Suprapubic skin (tissue), 4 donors: ENCODE measurements around the gene RNF217. TPM values are rescaled to one million over a fixed set of nuclear protein-coding genes. Genes with fewer than 3 reads are reported as not detected.

ENCODE experiments used
- DNase-seq, 2 donors: peaks; one replicate each; pipeline ENCODE4 v3.0.0-alpha.2; 2019; ENCODE audit warnings: low spot score in 2 of 2
- H3K27ac ChIP-seq: fragments of 200-600 bp; sonication (generic); one replicate; pipeline ENCODE4 v1.5.1; 2019
- H3K27me3 ChIP-seq: fragments of 200-600 bp; sonication (generic); one replicate; pipeline ENCODE4 v1.5.1; 2019
- H3K36me3 ChIP-seq: fragments of 200-600 bp; sonication (generic); one replicate; pipeline ENCODE4 v1.5.1; 2019
- H3K4me1 ChIP-seq: fragments of 200-600 bp; sonication (generic); one replicate; pipeline ENCODE4 v1.5.1; 2019
- H3K4me3 ChIP-seq: fragments of 200-600 bp; sonication (generic); one replicate; pipeline ENCODE4 v1.5.1; 2019; ENCODE audit warnings: mild to moderate bottlenecking
- H3K9me3 ChIP-seq: fragments of 200-600 bp; sonication (generic); one replicate; pipeline ENCODE4 v1.5.1; 2019
- EP300 ChIP-seq: sonication (generic); formaldehyde crosslinking; IDR thresholded peaks from one replicate; pipeline ENCODE4 v1.6.1; 2017; ENCODE audit warnings: antibody characterized with exemption
- POLR2A ChIP-seq, 2 donors: fragments of 450-650 bp; IDR thresholded peaks; one replicate each; pipeline ENCODE4 v1.6.1; 2017; ENCODE audit warnings: antibody characterized with exemption in 2 of 2, mild to moderate bottlenecking in 2 of 2, moderate library complexity in 2 of 2
- POLR2AphosphoS5 ChIP-seq, 3 donors: sonication (generic); formaldehyde crosslinking; IDR thresholded peaks; one replicate each; pipeline ENCODE4 v1.6.1; 2017; ENCODE audit warnings: antibody characterized with exemption in 3 of 3
- WGBS: methylation state at CpG from one replicate; pipeline ENCODE4 v1.1.5; 2018; 5-methylcytosine and 5-hydroxymethylcytosine counted together
- total RNA-seq, 4 donors: library from RNA; depleted of rRNA; stranded (reverse); fragments of >200 nt; gene quantifications; one replicate each; pipeline ENCODE4 v1.1.0, GENCODE V29; 2016
- TF ChIP-seq, protein P1 (sequence below), 2 donors: fragments of 200-600 bp in 1 of 2; fragments of 450-650 bp in 1 of 2; sonication (generic) in 1 of 2; IDR thresholded peaks; one replicate each; pipeline ENCODE4 v1.5.1; 2016 to 2019; ENCODE audit warnings: antibody characterized with exemption in 2 of 2, mild to moderate bottlenecking in 1 of 2, moderate library complexity in 1 of 2

The RNF217 gene
- total RNA-seq, 4 donors from 2014 or later: 32.3 to 55.1 (median 43.3) TPM

DNA sequence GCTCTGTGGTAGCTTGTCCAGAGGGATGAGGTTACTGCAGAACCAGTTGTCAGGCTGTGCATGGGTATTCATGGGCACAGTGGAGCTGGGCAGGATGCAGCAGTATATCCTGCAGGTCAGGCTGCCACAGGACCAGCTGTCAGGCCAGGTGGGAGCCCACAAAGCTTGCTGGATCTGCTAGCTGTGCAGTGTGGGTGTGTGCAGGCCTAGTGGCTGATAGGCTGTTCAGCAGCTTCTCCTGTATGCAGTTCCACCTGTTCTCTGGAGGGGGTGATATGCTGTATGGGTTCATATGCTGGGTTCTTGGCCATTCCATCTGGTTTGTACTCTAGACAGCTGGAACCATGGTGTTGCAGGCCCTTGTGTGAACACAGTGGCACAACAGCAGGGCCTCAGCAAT lies 150.7 kb downstream of the RNF217 start:
- TF ChIP-seq EP300: no peak
- TF ChIP-seq POLR2A (IDR thresholded peaks at IDR 0.05): no peak
- TF ChIP-seq, protein P1, sequence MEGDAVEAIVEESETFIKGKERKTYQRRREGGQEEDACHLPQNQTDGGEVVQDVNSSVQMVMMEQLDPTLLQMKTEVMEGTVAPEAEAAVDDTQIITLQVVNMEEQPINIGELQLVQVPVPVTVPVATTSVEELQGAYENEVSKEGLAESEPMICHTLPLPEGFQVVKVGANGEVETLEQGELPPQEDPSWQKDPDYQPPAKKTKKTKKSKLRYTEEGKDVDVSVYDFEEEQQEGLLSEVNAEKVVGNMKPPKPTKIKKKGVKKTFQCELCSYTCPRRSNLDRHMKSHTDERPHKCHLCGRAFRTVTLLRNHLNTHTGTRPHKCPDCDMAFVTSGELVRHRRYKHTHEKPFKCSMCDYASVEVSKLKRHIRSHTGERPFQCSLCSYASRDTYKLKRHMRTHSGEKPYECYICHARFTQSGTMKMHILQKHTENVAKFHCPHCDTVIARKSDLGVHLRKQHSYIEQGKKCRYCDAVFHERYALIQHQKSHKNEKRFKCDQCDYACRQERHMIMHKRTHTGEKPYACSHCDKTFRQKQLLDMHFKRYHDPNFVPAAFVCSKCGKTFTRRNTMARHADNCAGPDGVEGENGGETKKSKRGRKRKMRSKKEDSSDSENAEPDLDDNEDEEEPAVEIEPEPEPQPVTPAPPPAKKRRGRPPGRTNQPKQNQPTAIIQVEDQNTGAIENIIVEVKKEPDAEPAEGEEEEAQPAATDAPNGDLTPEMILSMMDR (IDR thresholded peaks at IDR 0.05): no peak
- TF ChIP-seq POLR2AphosphoS5 (IDR thresholded peaks at IDR 0.05): no peak
- no peaks in the 10 kb centered on the region for H3K36me3 ChIP-seq
- no peaks in the 10 kb centered on the region for H3K4me1 ChIP-seq
- no peak for DNase-seq
- no peaks in the 10 kb centered on the region for H3K27me3 ChIP-seq
- no peak overlapping the region for H3K27ac ChIP-seq
- peaks cover 14% of the 10 kb centered on the region for H3K9me3 ChIP-seq
- no peak overlapping the region for H3K4me3 ChIP-seq

DNA sequence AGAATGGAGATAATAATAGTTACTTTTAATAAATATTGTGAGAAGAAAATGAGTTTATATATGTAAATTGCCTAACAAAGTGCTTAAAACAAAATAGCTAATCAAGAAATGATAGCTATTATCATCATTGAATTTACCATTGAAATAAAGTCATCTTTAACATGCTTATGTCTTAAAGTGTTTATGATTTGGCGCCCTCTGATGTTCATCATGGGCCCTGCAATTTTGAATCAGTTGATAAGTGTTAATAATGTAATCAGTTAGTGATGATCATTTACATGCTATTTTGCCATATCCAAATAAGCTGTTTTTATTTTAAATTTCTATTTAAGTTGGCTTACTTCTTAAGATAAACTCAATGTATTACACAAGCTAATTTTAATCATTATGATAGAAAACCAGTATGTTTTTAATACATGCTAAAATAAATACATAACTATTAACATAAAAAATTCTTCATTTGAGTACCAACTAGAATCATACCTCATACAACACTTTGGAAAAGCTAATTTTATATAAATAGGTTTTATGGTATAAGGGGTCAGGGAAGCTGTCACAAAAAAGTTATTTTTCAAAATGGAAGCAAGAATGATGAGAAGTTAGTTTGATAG lies 152.1 kb downstream of the RNF217 start:
- no peak for DNase-seq
- 4% methylated on average over 1 of the region's 1 CpG for WGBS

DNA sequence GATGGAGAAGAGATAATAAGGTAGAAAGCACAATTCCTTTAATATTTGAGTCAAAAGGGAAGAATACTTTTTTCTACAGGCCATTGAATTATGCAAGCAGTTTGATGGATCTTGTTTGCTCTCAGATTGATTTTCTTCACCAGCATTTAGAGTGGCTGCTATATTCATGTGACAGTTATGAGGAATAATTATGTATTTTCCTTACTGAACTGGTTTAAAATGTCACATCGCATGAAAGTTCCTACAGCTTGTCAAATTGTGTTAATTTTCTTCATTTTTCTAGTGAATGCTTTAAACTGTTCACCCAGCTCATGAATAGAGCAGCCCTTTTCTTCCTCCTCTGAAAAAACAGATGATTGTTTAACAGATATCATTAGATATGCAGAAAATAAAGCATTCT lies 153.9 kb downstream of the RNF217 start:
- TF ChIP-seq EP300 (no peak), POLR2A (IDR thresholded peaks at IDR 0.05) (no peak), POLR2AphosphoS5 (IDR thresholded peaks at IDR 0.05) (no peak)
- TF ChIP-seq, protein P1 (IDR thresholded peaks at IDR 0.05): no peak
- H3K4me1 ChIP-seq: no peaks in the 10 kb centered on the region
- no peak overlapping the region for H3K4me3 ChIP-seq
- H3K36me3 ChIP-seq: no peaks in the 10 kb centered on the region
- peaks cover 9% of the 10 kb centered on the region for H3K9me3 ChIP-seq
- H3K27ac ChIP-seq: no peak overlapping the region
- 93% methylated on average over 1 of the region's 1 CpG for WGBS
- DNase-seq: no peak
- no peaks in the 10 kb centered on the region for H3K27me3 ChIP-seq

More for the DNA sequence above, 152.1 kb downstream of the RNF217 start:
- no peak overlapping the region for H3K4me3 ChIP-seq
- peaks cover 14% of the 10 kb centered on the region for H3K9me3 ChIP-seq
- TF ChIP-seq, protein P1 (IDR thresholded peaks at IDR 0.05): peak; percentile 32 to 76
- TF ChIP-seq POLR2AphosphoS5 (IDR thresholded peaks at IDR 0.05) (no peak), EP300 (no peak), POLR2A (IDR thresholded peaks at IDR 0.05) (no peak)
- H3K36me3 ChIP-seq: no peaks in the 10 kb centered on the region
- H3K4me1 ChIP-seq: no peaks in the 10 kb centered on the region
- no peak overlapping the region for H3K27ac ChIP-seq
- no peaks in the 10 kb centered on the region for H3K27me3 ChIP-seq

DNA sequence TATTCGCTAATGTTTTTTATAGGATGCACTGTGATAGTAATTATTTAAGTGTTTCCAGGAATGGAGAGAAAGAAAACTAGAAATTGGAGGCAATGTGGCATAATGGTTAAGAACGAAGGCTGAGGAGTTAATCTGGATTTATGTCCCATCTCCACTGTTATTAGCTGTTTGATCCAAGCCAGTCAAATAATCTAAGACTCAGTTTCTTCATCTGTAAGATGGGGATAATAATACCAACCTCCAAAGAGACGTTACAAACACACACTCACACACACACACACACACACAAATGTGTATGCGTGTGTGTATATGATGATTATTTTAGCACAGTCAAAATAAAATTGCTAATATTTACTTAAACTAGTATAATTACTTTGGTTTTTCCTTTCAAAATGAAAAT lies 154.5 kb downstream of the RNF217 start:
- peaks cover 4% of the 10 kb centered on the region for H3K9me3 ChIP-seq
- 90% methylated on average over 4 of the region's 4 CpGs for WGBS
- TF ChIP-seq, protein P1 (IDR thresholded peaks at IDR 0.05): no peak
- TF ChIP-seq POLR2A (IDR thresholded peaks at IDR 0.05) (no peak), POLR2AphosphoS5 (IDR thresholded peaks at IDR 0.05) (no peak), EP300 (no peak)
- no peaks in the 10 kb centered on the region for H3K36me3 ChIP-seq
- H3K4me1 ChIP-seq: no peaks in the 10 kb centered on the region
- no peak for DNase-seq
- H3K4me3 ChIP-seq: no peak overlapping the region
- H3K27ac ChIP-seq: no peak overlapping the region
- H3K27me3 ChIP-seq: no peaks in the 10 kb centered on the region

DNA sequence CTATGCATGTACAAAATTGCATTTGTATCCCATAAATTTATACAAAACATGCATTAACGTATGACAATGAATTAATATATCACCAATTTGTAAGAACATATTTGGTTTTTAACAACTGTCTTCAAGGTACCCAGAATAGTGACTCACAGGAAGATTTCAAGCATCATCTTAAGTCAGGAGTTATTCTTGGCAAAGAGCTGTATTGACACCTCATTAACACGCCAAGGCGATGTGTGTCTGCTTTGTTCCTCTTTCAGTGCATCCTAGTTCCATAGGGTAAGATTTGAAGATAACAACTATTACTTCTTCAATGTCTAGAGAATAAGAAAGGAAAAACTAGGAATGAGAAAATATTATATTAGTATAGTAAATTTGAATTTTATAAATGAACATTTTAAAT lies 155.6 kb downstream of the RNF217 start:
- WGBS: 51% methylated on average over 3 of the region's 3 CpGs
- Histone ChIP-seq H3K4me1 (no peaks in the 10 kb centered on the region), H3K4me3 (no peak overlapping the region), H3K36me3 (no peaks in the 10 kb centered on the region), H3K9me3 (no peaks in the 10 kb centered on the region), H3K27ac (no peak overlapping the region), H3K27me3 (no peaks in the 10 kb centered on the region)
- no peak for DNase-seq
- no peak for TF ChIP-seq POLR2A (IDR thresholded peaks at IDR 0.05)
- TF ChIP-seq POLR2AphosphoS5 (IDR thresholded peaks at IDR 0.05): no peak
- TF ChIP-seq EP300: no peak
- TF ChIP-seq, protein P1 (IDR thresholded peaks at IDR 0.05): no peak
